Rectal smooth muscle tissue (tissue), 1 donor: ENCODE results near the gene GJB3.

Experiments used
- H3K27ac ChIP-seq: one replicate; pipeline ENCODE4 v1.7.0; 2013; ENCODE audit warnings: low read depth, low read length, inconsistent platforms
- H3K27me3 ChIP-seq: one replicate; pipeline ENCODE4 v1.7.0; 2013; ENCODE audit warnings: low read length; ENCODE audit not compliant: control insufficient read depth, insufficient read depth
- H3K36me3 ChIP-seq: one replicate; pipeline ENCODE4 v1.7.0; 2013; ENCODE audit warnings: low read length; ENCODE audit not compliant: control insufficient read depth, insufficient read depth
- H3K4me1 ChIP-seq: one replicate; pipeline ENCODE4 v1.7.0; 2013; ENCODE audit warnings: low read length; ENCODE audit not compliant: control insufficient read depth, insufficient read depth
- H3K4me3 ChIP-seq: one replicate; pipeline ENCODE4 v1.7.0; 2013; ENCODE audit warnings: low read length
- H3K9ac ChIP-seq: one replicate; pipeline ENCODE4 v1.7.0; 2013; ENCODE audit warnings: low read length

GJB3 gene

GRCh38 chr1:34780528-34780927 lies 486 bp upstream of the GJB3 start:
- H3K4me3 ChIP-seq, result no peak overlapping the region
- H3K27me3 ChIP-seq, result peaks cover 16% of the 10 kb centered on the region
- peaks cover 2% of the 10 kb centered on the region for H3K4me1 ChIP-seq
- H3K36me3 ChIP-seq, result no peaks in the 10 kb centered on the region
- no peak overlapping the region for H3K9ac ChIP-seq
- no peak overlapping the region for H3K27ac ChIP-seq

GRCh38 chr1:34781844-34782391 lies 904 bp downstream of the GJB3 start:
- Histone ChIP-seq H3K4me3 (peak overlapping the region; percentile 33), H3K27me3 (peaks cover 16% of the 10 kb centered on the region), H3K9ac (no peak overlapping the region), H3K36me3 (no peaks in the 10 kb centered on the region), H3K4me1 (peaks cover 2% of the 10 kb centered on the region), H3K27ac (no peak overlapping the region)

- Histone ChIP-seq H3K36me3 (no peaks in the 10 kb centered on the region), H3K4me3 (no peak overlapping the region), H3K27ac (no peak overlapping the region), H3K9ac (no peak overlapping the region), H3K4me1 (peaks cover 2% of the 10 kb centered on the region), H3K27me3 (peaks cover 14% of the 10 kb centered on the region)
These were observed 3.8 kb downstream of the GJB3 start for GRCh38 chr1:34784751-34785221.

GRCh38 chr1:34785231-34785874 lies 4.3 kb downstream of the GJB3 start:
- no peaks in the 10 kb centered on the region for H3K36me3 ChIP-seq
- H3K4me1 ChIP-seq, result peaks cover 2% of the 10 kb centered on the region
- peaks cover 14% of the 10 kb centered on the region for H3K27me3 ChIP-seq
- H3K9ac ChIP-seq, result no peak overlapping the region
- no peak overlapping the region for H3K4me3 ChIP-seq
- H3K27ac ChIP-seq, result no peak overlapping the region

- H3K4me1 ChIP-seq, result peaks cover 2% of the 10 kb centered on the region
- peaks cover 14% of the 10 kb centered on the region for H3K27me3 ChIP-seq
- H3K9ac ChIP-seq, result no peak overlapping the region
- no peak overlapping the region for H3K27ac ChIP-seq
- no peak overlapping the region for H3K4me3 ChIP-seq
- no peaks in the 10 kb centered on the region for H3K36me3 ChIP-seq
These were observed 5.0 kb downstream of the GJB3 start for GRCh38 chr1:34785875-34786470.

GRCh38 chr1:34786521-34787325 lies 5.7 kb downstream of the GJB3 start:
- H3K4me3 ChIP-seq, result no peak overlapping the region
- no peaks in the 10 kb centered on the region for H3K4me1 ChIP-seq
- no peak overlapping the region for H3K9ac ChIP-seq
- H3K36me3 ChIP-seq, result no peaks in the 10 kb centered on the region
- H3K27me3 ChIP-seq, result peaks cover 9% of the 10 kb centered on the region
- no peak overlapping the region for H3K27ac ChIP-seq

GRCh38 chr1:34787461-34788420 lies 6.7 kb downstream of the GJB3 start:
- Histone ChIP-seq H3K27me3 (no peaks in the 10 kb centered on the region), H3K4me1 (no peaks in the 10 kb centered on the region), H3K4me3 (no peak overlapping the region), H3K9ac (no peak overlapping the region), H3K27ac (no peak overlapping the region), H3K36me3 (no peaks in the 10 kb centered on the region)

- H3K9ac ChIP-seq, result no peak overlapping the region
- H3K27ac ChIP-seq, result no peak overlapping the region
- peaks cover 6% of the 10 kb centered on the region for H3K27me3 ChIP-seq
- H3K4me1 ChIP-seq, result no peaks in the 10 kb centered on the region
- no peak overlapping the region for H3K4me3 ChIP-seq
- no peaks in the 10 kb centered on the region for H3K36me3 ChIP-seq
These were observed 10.0 kb downstream of the GJB3 start for GRCh38 chr1:34790985-34791384.

- Histone ChIP-seq H3K9ac (no peak overlapping the region), H3K27ac (no peak overlapping the region), H3K27me3 (peaks cover 8% of the 10 kb centered on the region), H3K4me3 (no peak overlapping the region), H3K36me3 (no peaks in the 10 kb centered on the region), H3K4me1 (no peaks in the 10 kb centered on the region)
These were observed 11.4 kb downstream of the GJB3 start for GRCh38 chr1:34792424-34792823.

GRCh38 chr1:34792868-34793727 lies 12.1 kb downstream of the GJB3 start, which contains the start of gene GJA4:
Gene GJA4 (plus strand): TSS chr1:34792999. CDS start chr1:34794214, 1,215 bp downstream.
- Histone ChIP-seq H3K9ac (no peak within 1 kb of the TSS), H3K27me3 (peaks cover 8% of the 10 kb centered on the region), H3K4me1 (no peaks in the 10 kb centered on the region), H3K4me3 (no peak within 1 kb of the TSS), H3K27ac (no peak within 1 kb of the TSS), H3K36me3 (no peaks in the 10 kb centered on the region)
